Spleen (tissue), 7 donors: ENCODE data around the gene KCNB1.

ENCODE experiments used
- CTCF ChIP-seq, 11 experiments: fragments of 200-600 bp in 7 of 11; fragments of 450-650 bp in 4 of 11; sonication (generic) in 4 of 11; IDR thresholded peaks in 8 of 11; conservative IDR thresholded peaks in 3 of 11; 1 replicate in 7 of 11; 2 replicates in 4 of 11; pipeline versions ENCODE4 v1.4.0 to v1.8.0; 2016 to 2021; ENCODE audit warnings: antibody characterized with exemption in 11 of 11, inconsistent platforms in 4 of 11, mild to moderate bottlenecking in 1 of 11
- POLR2A ChIP-seq, 3 donors: fragments of 450-650 bp; IDR thresholded peaks; one replicate each; pipeline ENCODE4 v1.5.1; 2017; ENCODE audit warnings: antibody characterized with exemption in 3 of 3, mild to moderate bottlenecking in 1 of 3
- POLR2AphosphoS5 ChIP-seq, 3 donors: sonication (generic); formaldehyde crosslinking; IDR thresholded peaks; one replicate each; pipeline ENCODE4 v1.5.1; 2017; ENCODE audit warnings: antibody characterized with exemption in 3 of 3
- donor health status: DM: no; HTN: no; CAD: no; lungs with moderate emphysema.
- donor health status: DM: no; HTN: no; CAD: no.
- donor health status: DM: no; HTN: no; CAD: no.

DNA sequence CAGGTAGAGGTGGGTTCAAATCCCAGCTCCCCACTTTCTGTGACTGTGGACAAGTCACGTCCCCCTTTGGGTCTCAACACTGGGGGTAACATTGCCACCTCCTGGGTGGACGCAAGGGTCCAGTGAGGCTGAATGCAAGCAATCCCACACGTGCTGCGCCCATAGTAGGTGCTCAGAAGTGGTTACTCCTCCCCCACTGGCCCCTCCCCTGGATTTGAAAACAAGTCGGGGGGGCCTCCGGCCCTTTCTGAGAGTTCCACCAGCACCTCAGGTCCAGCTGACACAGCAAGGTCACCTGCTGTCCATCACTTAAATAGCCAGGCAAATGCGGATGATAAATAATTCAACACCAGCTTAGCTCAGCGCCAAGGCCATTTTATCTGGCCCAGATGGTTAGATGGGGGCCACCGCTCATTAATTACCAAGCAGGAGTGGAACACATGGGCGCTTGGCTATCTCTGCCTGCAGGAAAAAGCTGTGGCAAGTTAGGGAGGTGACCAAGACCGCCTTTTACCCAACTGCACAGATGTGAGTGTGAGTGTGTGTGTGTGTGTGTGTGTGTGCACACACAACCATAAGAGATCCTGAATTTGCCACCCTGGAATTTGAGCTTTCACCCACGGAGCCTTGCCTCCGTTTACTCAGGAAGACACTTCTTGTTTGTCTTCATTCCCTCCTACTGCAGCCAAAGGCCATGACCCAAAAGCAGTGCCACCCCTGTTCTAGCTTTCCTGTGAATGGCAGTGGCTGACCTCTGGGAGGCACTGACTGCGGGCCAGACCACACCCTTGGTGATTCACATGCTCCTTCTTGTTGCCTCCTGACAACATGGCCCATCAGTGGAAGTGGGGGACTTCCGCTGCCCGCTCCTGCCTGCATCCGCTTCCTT is 34.7 kb upstream of the KCNB1 start:
- TF ChIP-seq CTCF (IDR thresholded peaks at IDR 0.05 in 8 of 11, conservative IDR thresholded peaks at IDR 0.05 in 3 of 11) (no peak), POLR2A (IDR thresholded peaks at IDR 0.05) (no peak), POLR2AphosphoS5 (IDR thresholded peaks at IDR 0.05) (no peak)
